ENCODE data around the gene COL26A1. TPM values are rescaled to one million over a fixed set of nuclear protein-coding genes. Genes with fewer than 3 reads are reported as not detected.

The COL26A1 gene
- not detected for polyA plus RNA-seq (2013, experiment 1 of 2)
- polyA plus RNA-seq (2013, experiment 2 of 2) = not detected

- Histone ChIP-seq H3K23ac (ENCODE audit: low read length in 2 of 2) (no peak within 1 kb of the TSS), H3K36me3 (ENCODE audit: control insufficient read depth in 1 of 2, insufficient read depth in 2 of 2, low read depth in 1 of 2, low read length in 2 of 2) (no peaks in the 10 kb centered on the region), H3K4ac (ENCODE audit: low read depth in 1 of 2, low read length in 2 of 2) (no peak within 1 kb of the TSS), H3K79me1 (replicated peaks; ENCODE audit: low read length, poor library complexity, severe bottlenecking) (no peaks in the 10 kb centered on the region), H2AK5ac (ENCODE audit: low read length, severe bottlenecking) (no peak within 1 kb of the TSS), H3K27me3 (ENCODE audit: control insufficient read depth in 1 of 2, insufficient read depth in 1 of 2, low read length in 2 of 2) (peaks cover 44 to 62% of the 10 kb centered on the region in 2 experiments), H3K18ac (ENCODE audit: low read depth in 1 of 2, low read length in 2 of 2) (peak within 1 kb of the TSS in 1 of 2 experiments; percentile 24), H4K91ac (ENCODE audit: low read length) (no peak within 1 kb of the TSS), H3K27ac (ENCODE audit: low read length, poor library complexity, severe bottlenecking) (no peak within 1 kb of the TSS), H2BK15ac (ENCODE audit: low read depth, poor library complexity, severe bottlenecking) (peak within 1 kb of the TSS; percentile 94), H4K8ac (ENCODE audit: low read length) (no peak within 1 kb of the TSS), H2BK120ac (ENCODE audit: low read depth, low read length) (no peak within 1 kb of the TSS), H3K4me3 (ENCODE audit: insufficient read depth in 1 of 2, low read depth in 1 of 2, low read length in 2 of 2) (peak within 1 kb of the TSS; percentile 37 to 44), H3K9ac (ENCODE audit: low read length) (no peak within 1 kb of the TSS), H3K4me1 (ENCODE audit: control insufficient read depth, insufficient read depth, low read depth, low read length) (peaks cover 12% of the 10 kb centered on the region), H3K4me2 (ENCODE audit: low read length, poor library complexity, severe bottlenecking) (peak within 1 kb of the TSS; percentile 99), H2BK5ac (ENCODE audit: low read depth, low read length, poor library complexity, severe bottlenecking) (no peak within 1 kb of the TSS), H2BK12ac (ENCODE audit: low read length in 2 of 2) (no peak within 1 kb of the TSS), H3K9me3 (ENCODE audit: control insufficient read depth, low read length) (no peaks in the 10 kb centered on the region), H3K14ac (ENCODE audit: low read length in 2 of 2) (peak within 1 kb of the TSS in 1 of 2 experiments; percentile 11), H2AFZ (ENCODE audit: low read depth, low read length) (peak within 1 kb of the TSS; percentile 18)
- DNase-seq = peak; percentile 35
- 7% methylated on average over 62 of the region's 76 CpGs for WGBS
These were observed at the start of gene COL26A1 for GRCh38 chr7:101362334-101363195. COL26A1 (plus strand) TSS chr7:101362875; CDS start chr7:101363033, 158 bp downstream.

DNA sequence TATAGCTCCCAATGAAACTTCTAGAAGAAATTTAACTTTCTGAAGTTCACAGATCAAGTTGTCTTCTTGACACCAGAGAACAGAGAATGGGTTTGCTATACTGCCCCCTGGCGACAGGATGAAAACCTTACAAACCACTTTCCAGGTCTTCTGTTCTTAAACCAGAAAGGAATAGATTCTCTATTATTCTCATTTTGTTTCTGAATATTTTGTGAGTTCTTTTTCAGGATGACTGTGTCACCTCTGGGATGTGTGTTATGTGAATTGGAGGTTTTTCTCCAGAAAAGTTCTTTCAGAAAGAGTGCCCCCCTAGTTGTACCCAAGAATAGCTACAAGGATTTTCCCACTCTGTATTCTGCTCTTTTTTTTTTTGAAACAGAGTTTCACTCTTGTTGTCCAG is 47.3 kb upstream of the COL26A1 start:
- H3K27me3 ChIP-seq (ENCODE audit: control insufficient read depth in 1 of 2, insufficient read depth in 1 of 2, low read length in 2 of 2) = peaks cover 0 to 2% of the 10 kb centered on the region in 2 experiments
- 0% methylated on average over 1 of the region's 1 CpG for WGBS
- no peak overlapping the region for H2BK120ac ChIP-seq (ENCODE audit: low read depth, low read length)
- no peak overlapping the region for H3K4ac ChIP-seq (ENCODE audit: low read depth in 1 of 2, low read length in 2 of 2)
- no peak overlapping the region for H3K27ac ChIP-seq (ENCODE audit: low read length, poor library complexity, severe bottlenecking)
- no peak overlapping the region for H2AK5ac ChIP-seq (ENCODE audit: low read length, severe bottlenecking)
- no peak overlapping the region for H2BK12ac ChIP-seq (ENCODE audit: low read length in 2 of 2)
- no peak overlapping the region for H4K91ac ChIP-seq (ENCODE audit: low read length)
- H3K23ac ChIP-seq (ENCODE audit: low read length in 2 of 2) = no peak overlapping the region
- no peak overlapping the region for H3K14ac ChIP-seq (ENCODE audit: low read length in 2 of 2)
- H3K4me1 ChIP-seq (ENCODE audit: control insufficient read depth, insufficient read depth, low read depth, low read length) = no peaks in the 10 kb centered on the region
- no peak overlapping the region for H3K4me3 ChIP-seq (ENCODE audit: insufficient read depth in 1 of 2, low read depth in 1 of 2, low read length in 2 of 2)
- H3K79me1 ChIP-seq (replicated peaks; ENCODE audit: low read length, poor library complexity, severe bottlenecking) = peaks cover 11% of the 10 kb centered on the region
- DNase-seq = peak; percentile 53
- H3K9ac ChIP-seq (ENCODE audit: low read length) = no peak overlapping the region
- peaks cover 4% of the 10 kb centered on the region for H3K9me3 ChIP-seq (ENCODE audit: control insufficient read depth, low read length)
- no peak overlapping the region for H3K4me2 ChIP-seq (ENCODE audit: low read length, poor library complexity, severe bottlenecking)
- no peak overlapping the region for H2BK15ac ChIP-seq (ENCODE audit: low read depth, poor library complexity, severe bottlenecking)
- no peak overlapping the region for H3K18ac ChIP-seq (ENCODE audit: low read depth in 1 of 2, low read length in 2 of 2)
- H3K36me3 ChIP-seq (ENCODE audit: control insufficient read depth in 1 of 2, insufficient read depth in 2 of 2, low read depth in 1 of 2, low read length in 2 of 2) = peaks cover 28 to 37% of the 10 kb centered on the region in 2 experiments
- no peak overlapping the region for H2AFZ ChIP-seq (ENCODE audit: low read depth, low read length)
- no peak overlapping the region for H2BK5ac ChIP-seq (ENCODE audit: low read depth, low read length, poor library complexity, severe bottlenecking)
- H4K8ac ChIP-seq (ENCODE audit: low read length) = no peak overlapping the region

- no peak overlapping the region for H3K27ac ChIP-seq (ENCODE audit: low read length, poor library complexity, severe bottlenecking)
- H3K9ac ChIP-seq (ENCODE audit: low read length) = no peak overlapping the region
- no peak overlapping the region for H3K4me2 ChIP-seq (ENCODE audit: low read length, poor library complexity, severe bottlenecking)
- peaks cover 0 to 4% of the 10 kb centered on the region in 2 experiments for H3K27me3 ChIP-seq (ENCODE audit: control insufficient read depth in 1 of 2, insufficient read depth in 1 of 2, low read length in 2 of 2)
- peaks cover 7% of the 10 kb centered on the region for H3K4me1 ChIP-seq (ENCODE audit: control insufficient read depth, insufficient read depth, low read depth, low read length)
- no peak overlapping the region for H3K4ac ChIP-seq (ENCODE audit: low read depth in 1 of 2, low read length in 2 of 2)
- no peak overlapping the region for H3K18ac ChIP-seq (ENCODE audit: low read depth in 1 of 2, low read length in 2 of 2)
- H3K4me3 ChIP-seq (ENCODE audit: insufficient read depth in 1 of 2, low read depth in 1 of 2, low read length in 2 of 2) = no peak overlapping the region
- no peak overlapping the region for H3K23ac ChIP-seq (ENCODE audit: low read length in 2 of 2)
- no peak overlapping the region for H2AK5ac ChIP-seq (ENCODE audit: low read length, severe bottlenecking)
- no peak for DNase-seq
- peaks cover 14% of the 10 kb centered on the region for H3K79me1 ChIP-seq (replicated peaks; ENCODE audit: low read length, poor library complexity, severe bottlenecking)
- H4K91ac ChIP-seq (ENCODE audit: low read length) = no peak overlapping the region
- no peak overlapping the region for H2BK15ac ChIP-seq (ENCODE audit: low read depth, poor library complexity, severe bottlenecking)
- no peaks in the 10 kb centered on the region for H3K9me3 ChIP-seq (ENCODE audit: control insufficient read depth, low read length)
- H2BK5ac ChIP-seq (ENCODE audit: low read depth, low read length, poor library complexity, severe bottlenecking) = no peak overlapping the region
- no peak overlapping the region for H2AFZ ChIP-seq (ENCODE audit: low read depth, low read length)
- no peak overlapping the region for H4K8ac ChIP-seq (ENCODE audit: low read length)
- H3K14ac ChIP-seq (ENCODE audit: low read length in 2 of 2) = no peak overlapping the region
- peaks cover 28 to 36% of the 10 kb centered on the region in 2 experiments for H3K36me3 ChIP-seq (ENCODE audit: control insufficient read depth in 1 of 2, insufficient read depth in 2 of 2, low read depth in 1 of 2, low read length in 2 of 2)
- H2BK120ac ChIP-seq (ENCODE audit: low read depth, low read length) = no peak overlapping the region
- H2BK12ac ChIP-seq (ENCODE audit: low read length in 2 of 2) = no peak overlapping the region
- 76% methylated on average over 5 of the region's 5 CpGs for WGBS
These were observed 43.3 kb upstream of the COL26A1 start for GRCh38 chr7:101319401-101319800.

Data from mesenchymal stem cell (in vitro differentiated cells and primary cell).